GM21360 (cell line): ENCODE data around the gene TMEM60.
A peak's percentile ranks its signal among the peaks of the same experiment; 100 is the strongest.
"Not testable (repeated sequence)": the region's sequence is repeated elsewhere in the genome, so short reads cannot be mapped to it uniquely, and the experiment has no call there.

Experiments used
- ATAC-seq: cut with Tn5 transposase; IDR thresholded peaks from one replicate; pipeline ENCODE4 v1.9.1; 2021; ENCODE audit warnings: mild to moderate bottlenecking, moderate library complexity; ENCODE audit not compliant: unreplicated experiment

Gene TMEM60

GRCh38 chr7:77812290-77812685 lies 14.1 kb upstream of the TMEM60 start:
- ATAC-seq = no peak

- no peak for ATAC-seq
Observed at GRCh38 chr7:77811516-77812289, 13.5 kb upstream of the TMEM60 start.

- no peak for ATAC-seq
Observed at GRCh38 chr7:77808517-77808916, 10.3 kb upstream of the TMEM60 start.

- no peak for ATAC-seq
Observed at GRCh38 chr7:77806425-77806824, 8.2 kb upstream of the TMEM60 start.

- ATAC-seq = no peak
Observed at GRCh38 chr7:77802557-77803405, 4.5 kb upstream of the TMEM60 start.

GRCh38 chr7:77800730-77801129 lies 2.5 kb upstream of the TMEM60 start:
- ATAC-seq = no peak

- ATAC-seq = peak; percentile 23
Observed at GRCh38 chr7:77800158-77800557, 1.9 kb upstream of the TMEM60 start.

GRCh38 chr7:77799078-77799964 lies 1.1 kb upstream of the TMEM60 start:
- peak; percentile 0 for ATAC-seq

- peak; percentile 31 for ATAC-seq
Observed at GRCh38 chr7:77797734-77798393, 370 bp downstream of the TMEM60 start.

- ATAC-seq = no peak
Observed at GRCh38 chr7:77796960-77797359, 1.3 kb downstream of the TMEM60 start.

- ATAC-seq = no peak
Observed at GRCh38 chr7:77796109-77796508, 2.1 kb downstream of the TMEM60 start.

GRCh38 chr7:77794000-77794399 lies 4.2 kb downstream of the TMEM60 start:
- ATAC-seq = no peak

- no peak for ATAC-seq
Observed at GRCh38 chr7:77791956-77792355, 6.3 kb downstream of the TMEM60 start.

GRCh38 chr7:77791336-77791735 lies 6.9 kb downstream of the TMEM60 start:
- ATAC-seq = no peak

- ATAC-seq = no peak
Observed at GRCh38 chr7:77788327-77788902, 9.8 kb downstream of the TMEM60 start.

- no peak for ATAC-seq
Observed at GRCh38 chr7:77786741-77787140, 11.5 kb downstream of the TMEM60 start.

- no peak for ATAC-seq
Observed at GRCh38 chr7:77786018-77786417, 12.2 kb downstream of the TMEM60 start.

- ATAC-seq = not testable (repeated sequence)
Observed at GRCh38 chr7:77784426-77784825, 13.8 kb downstream of the TMEM60 start.

GRCh38 chr7:77783545-77783944 lies 14.7 kb downstream of the TMEM60 start:
- no peak for ATAC-seq

GRCh38 chr7:77783111-77783510 lies 15.1 kb downstream of the TMEM60 start:
- no peak for ATAC-seq
